Measurements from ENCODE around the gene CEL. TPM values are rescaled to one million over a fixed set of nuclear protein-coding genes. Genes with fewer than 3 reads are reported as not detected.
"Not testable (repeated sequence)": the region's sequence is repeated elsewhere in the genome, so short reads cannot be mapped to it uniquely, and the experiment has no call there.

The CEL gene
- total RNA-seq, 1 experiment from 2014 or later, result 1.0 TPM

GRCh38 chr9:133070500-133070961 is 8.8 kb downstream of the CEL start:
- H3K9me3 ChIP-seq, H3K4me3 ChIP-seq, DNase-seq, H3K36me3 ChIP-seq, H3K27me3 ChIP-seq: not testable (repeated sequence)

GRCh38 chr9:133070985-133071384 is 9.2 kb downstream of the CEL start:
- not testable (repeated sequence) for DNase-seq, H3K27me3 ChIP-seq, H3K4me3 ChIP-seq, H3K9me3 ChIP-seq, H3K36me3 ChIP-seq

DNA sequence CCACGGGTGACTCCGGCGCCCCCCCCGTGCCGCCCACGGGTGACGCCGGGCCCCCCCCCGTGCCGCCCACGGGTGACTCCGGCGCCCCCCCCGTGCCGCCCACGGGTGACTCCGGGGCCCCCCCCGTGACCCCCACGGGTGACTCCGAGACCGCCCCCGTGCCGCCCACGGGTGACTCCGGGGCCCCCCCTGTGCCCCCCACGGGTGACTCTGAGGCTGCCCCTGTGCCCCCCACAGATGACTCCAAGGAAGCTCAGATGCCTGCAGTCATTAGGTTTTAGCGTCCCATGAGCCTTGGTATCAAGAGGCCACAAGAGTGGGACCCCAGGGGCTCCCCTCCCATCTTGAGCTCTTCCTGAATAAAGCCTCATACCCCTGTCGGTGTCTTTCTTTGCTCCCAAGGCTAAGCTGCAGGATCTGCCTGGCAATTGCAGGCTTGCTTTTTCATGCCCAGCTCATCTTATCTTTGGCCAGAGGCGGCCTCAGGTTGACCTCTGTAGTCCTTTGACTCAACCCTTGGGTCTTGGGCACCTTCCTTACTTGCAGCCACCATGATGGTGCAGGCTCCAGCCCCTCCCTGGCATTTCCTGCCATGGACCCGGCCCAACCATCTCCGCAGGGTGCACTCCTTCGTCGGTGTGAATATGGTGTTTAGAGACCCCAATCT is 9.8 kb downstream of the CEL start:
- Histone ChIP-seq H3K4me3 (no peak overlapping the region), H3K36me3 (no peaks in the 10 kb centered on the region), H3K9me3 (no peaks in the 10 kb centered on the region), H3K27me3 (no peaks in the 10 kb centered on the region)
- DNase-seq, result no peak

DNA sequence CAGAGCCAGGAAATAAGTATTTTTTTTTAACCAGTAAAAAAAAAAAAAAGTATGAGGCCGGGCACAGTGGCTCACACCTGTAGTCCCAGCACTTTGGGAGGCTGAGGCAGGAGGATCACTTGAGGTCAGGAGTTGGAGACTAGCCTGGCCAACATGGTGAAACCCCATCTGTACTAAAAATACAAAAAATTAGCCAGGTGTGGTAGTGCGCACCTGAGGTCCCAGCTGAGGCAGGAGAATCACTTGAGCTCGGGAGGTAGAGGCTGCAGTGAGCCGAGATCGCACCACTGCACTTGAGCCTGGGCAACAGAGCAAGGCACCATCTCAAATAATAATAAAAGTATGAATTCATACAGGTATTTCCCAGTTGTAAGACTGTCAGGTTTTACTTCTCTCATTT is 10.4 kb downstream of the CEL start:
- H3K27me3 ChIP-seq, H3K9me3 ChIP-seq: not testable (repeated sequence)

DNA sequence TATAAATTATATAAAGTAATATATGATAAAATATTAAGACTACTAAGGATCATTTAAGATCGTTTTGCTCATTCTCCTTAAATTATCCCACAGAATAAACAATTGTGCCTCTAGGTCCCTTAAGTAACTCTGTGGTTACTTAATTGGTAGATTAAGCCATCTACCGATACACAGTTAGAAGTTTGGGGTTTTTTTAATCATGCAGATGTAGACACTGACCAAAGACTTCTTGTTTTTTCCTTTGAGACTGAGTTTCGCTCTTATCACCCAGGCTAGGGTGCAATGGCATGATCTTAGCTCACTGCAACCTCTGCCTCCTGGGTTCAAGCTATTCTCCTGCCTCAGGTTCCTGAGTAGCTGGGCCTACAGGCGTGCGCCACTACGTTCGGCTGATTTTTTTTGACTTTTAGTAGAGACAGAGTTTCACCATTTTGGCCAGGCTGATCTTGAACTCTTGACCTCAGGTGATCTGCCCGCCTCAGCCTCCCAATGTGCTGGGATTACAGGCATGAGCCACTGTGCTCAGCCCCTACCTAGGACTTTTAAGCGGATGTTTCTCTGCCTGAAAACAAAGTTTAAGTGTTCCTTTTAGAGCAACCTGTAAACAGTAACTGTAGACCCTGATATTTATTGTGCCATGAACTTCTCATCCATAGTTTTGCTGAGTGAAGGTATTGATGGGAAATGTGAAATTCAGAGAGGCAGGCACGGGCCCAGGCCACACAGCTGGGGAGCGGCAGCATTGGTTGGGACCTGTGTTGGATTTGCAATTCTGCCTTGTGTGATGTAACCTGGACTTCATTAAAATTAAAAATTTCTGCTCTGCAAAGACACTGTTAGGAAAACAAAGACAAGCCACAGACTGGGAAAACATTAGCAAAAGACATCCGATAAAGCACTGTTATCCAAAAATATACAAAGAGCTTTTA is 11.6 kb downstream of the CEL start:
- Histone ChIP-seq H3K4me3 (no peak overlapping the region), H3K9me3 (no peaks in the 10 kb centered on the region), H3K27me3 (no peaks in the 10 kb centered on the region), H3K36me3 (no peaks in the 10 kb centered on the region)
- no peak for DNase-seq

More for the DNA sequence above, 10.4 kb downstream of the CEL start:
- not testable (repeated sequence) for DNase-seq, H3K36me3 ChIP-seq, H3K4me3 ChIP-seq

DNA sequence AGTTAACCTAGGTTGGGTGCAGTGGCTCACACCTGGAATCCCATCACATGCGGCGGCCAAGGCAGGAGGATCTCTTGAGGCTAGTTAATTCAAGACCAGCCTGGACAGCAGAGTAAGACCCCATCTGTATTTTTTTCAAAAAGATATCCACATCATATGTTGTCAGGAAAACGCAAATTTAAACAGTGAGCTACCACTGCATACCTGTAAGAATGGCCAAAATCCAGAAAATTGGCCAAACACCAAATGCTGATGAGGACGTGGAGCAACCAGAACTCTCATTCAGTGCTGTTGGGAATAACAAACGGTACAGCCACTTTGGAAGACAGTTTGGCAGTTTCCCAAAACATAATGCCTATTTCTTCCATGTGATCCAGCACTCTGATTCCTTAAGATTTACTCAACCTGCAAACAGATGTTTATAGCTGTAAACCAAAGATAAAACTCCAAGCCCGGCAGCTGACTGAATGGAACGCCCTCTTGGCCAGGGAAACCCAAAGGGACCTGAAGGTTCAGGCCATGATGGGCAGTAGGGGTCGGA is 12.4 kb downstream of the CEL start:
- H3K9me3 ChIP-seq, result no peaks in the 10 kb centered on the region
- no peak overlapping the region for H3K4me3 ChIP-seq
- peak; percentile 50 for DNase-seq
- no peaks in the 10 kb centered on the region for H3K27me3 ChIP-seq
- H3K36me3 ChIP-seq, result no peaks in the 10 kb centered on the region

- DNase-seq, result peak; percentile 14
- Histone ChIP-seq H3K36me3 (no peaks in the 10 kb centered on the region), H3K4me3 (no peak overlapping the region), H3K27me3 (no peaks in the 10 kb centered on the region), H3K9me3 (no peaks in the 10 kb centered on the region)
Observed at GRCh38 chr9:133075925-133076630, 14.3 kb downstream of the CEL start.

DNA sequence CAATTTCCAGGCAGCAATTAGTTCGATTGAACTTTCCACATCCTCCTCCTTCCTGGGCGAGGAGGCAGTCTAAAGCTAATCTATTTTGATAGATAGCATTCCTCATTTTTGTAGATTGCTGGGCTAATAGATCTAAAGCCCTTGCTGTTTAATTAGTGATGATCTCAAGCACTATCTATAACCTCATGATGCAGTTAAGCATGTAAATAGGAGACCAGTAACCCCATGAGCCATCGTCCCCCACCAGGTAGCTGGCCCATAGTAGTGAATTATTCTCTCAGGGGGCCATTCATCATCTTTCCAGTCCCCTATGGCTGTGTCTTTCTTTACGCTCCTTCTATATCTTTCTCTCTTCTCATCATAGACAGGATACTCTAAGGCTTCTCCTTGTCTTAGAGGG is 14.9 kb downstream of the CEL start:
- H3K9me3 ChIP-seq, result no peaks in the 10 kb centered on the region
- no peak for DNase-seq
- no peaks in the 10 kb centered on the region for H3K27me3 ChIP-seq
- H3K4me3 ChIP-seq, result no peak overlapping the region
- no peaks in the 10 kb centered on the region for H3K36me3 ChIP-seq

- no peak overlapping the region for H3K4me3 ChIP-seq
- no peaks in the 10 kb centered on the region for H3K9me3 ChIP-seq
- no peaks in the 10 kb centered on the region for H3K36me3 ChIP-seq
- H3K27me3 ChIP-seq, result no peaks in the 10 kb centered on the region
- DNase-seq, result no peak
Observed at GRCh38 chr9:133078486-133078885, 16.7 kb downstream of the CEL start.

DNA sequence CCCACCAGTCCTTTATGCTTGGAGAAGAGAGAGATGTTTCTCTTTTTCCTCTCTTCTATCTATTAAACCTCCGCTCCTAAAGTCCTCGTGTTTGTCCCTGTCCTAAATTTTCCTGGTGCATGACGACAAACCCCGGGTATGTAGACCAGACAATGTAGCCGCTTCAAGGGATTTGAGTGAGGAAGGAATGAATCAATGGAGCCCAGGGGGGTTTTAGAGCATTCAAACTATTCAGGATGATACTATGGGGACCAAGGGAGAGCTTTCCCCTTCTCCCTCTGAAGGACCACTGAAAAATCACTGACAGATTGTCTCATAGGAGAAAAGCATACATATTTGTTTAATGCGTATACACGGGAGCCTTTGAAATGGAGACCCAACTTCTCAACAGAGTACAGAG is 18.4 kb downstream of the CEL start:
- Histone ChIP-seq H3K4me3 (no peak overlapping the region), H3K9me3 (no peaks in the 10 kb centered on the region), H3K27me3 (no peaks in the 10 kb centered on the region), H3K36me3 (no peaks in the 10 kb centered on the region)
- no peak for DNase-seq

GRCh38 chr9:133080786-133081779 is 19.3 kb downstream of the CEL start:
- not testable (repeated sequence) for H3K4me3 ChIP-seq, H3K27me3 ChIP-seq, DNase-seq, H3K36me3 ChIP-seq, H3K9me3 ChIP-seq

- not testable (repeated sequence) for H3K27me3 ChIP-seq, H3K36me3 ChIP-seq, DNase-seq, H3K4me3 ChIP-seq, H3K9me3 ChIP-seq
Observed at GRCh38 chr9:133081957-133082644, 20.3 kb downstream of the CEL start.

DNA sequence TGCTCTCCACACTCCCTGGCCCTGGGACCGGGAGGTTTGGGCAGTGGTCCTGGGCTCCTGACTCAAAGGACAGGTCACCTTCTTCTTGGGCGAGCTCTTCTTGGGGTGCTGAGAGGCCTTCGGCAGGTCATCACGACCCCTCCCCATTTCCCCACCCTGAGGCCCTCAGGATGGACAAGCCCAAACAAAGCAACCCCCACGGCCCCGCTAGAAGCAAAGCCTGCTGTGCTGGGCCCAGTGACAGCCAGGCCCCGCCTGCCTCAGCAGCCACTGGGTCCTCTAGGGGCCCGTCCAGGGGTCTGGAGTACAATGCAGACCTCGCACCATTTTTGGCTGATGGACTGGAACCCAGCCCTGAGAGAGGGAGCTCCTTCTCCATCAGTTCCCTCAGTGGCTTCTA is 21.9 kb downstream of the CEL start:
- not testable (repeated sequence) for DNase-seq, H3K9me3 ChIP-seq, H3K36me3 ChIP-seq, H3K4me3 ChIP-seq, H3K27me3 ChIP-seq

DNA sequence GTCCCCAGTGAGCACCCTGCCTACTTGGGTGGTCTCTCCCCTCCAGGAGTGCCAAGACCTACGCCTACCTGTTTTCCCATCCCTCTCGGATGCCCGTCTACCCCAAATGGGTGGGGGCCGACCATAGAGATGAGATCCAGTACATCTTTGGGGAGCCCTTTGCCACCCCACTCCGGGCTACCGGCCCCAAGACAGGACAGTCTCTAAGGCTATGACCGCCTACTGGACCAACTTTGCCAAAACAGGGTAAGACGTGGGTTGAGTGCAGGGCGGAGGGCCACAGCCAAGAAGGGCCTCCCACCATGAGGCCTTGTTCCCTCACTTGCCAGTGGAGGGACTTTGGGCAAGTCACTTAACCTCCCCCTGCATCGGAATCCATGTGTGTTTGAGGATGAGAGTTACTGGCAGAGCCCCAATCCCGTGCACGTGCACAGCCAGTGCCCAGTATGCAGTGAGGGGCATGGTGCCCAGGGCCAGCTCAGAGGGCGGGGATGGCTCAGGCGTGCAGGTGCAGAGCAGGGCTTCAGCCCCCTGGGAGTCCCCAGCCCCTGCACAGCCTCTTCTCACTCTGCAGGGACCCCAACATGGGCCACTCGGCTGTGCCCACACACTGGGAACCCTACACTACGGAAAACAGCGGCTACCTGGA is 24.6 kb downstream of the CEL start:
- H3K36me3 ChIP-seq, H3K9me3 ChIP-seq, H3K27me3 ChIP-seq, DNase-seq, H3K4me3 ChIP-seq: not testable (repeated sequence)

DNA sequence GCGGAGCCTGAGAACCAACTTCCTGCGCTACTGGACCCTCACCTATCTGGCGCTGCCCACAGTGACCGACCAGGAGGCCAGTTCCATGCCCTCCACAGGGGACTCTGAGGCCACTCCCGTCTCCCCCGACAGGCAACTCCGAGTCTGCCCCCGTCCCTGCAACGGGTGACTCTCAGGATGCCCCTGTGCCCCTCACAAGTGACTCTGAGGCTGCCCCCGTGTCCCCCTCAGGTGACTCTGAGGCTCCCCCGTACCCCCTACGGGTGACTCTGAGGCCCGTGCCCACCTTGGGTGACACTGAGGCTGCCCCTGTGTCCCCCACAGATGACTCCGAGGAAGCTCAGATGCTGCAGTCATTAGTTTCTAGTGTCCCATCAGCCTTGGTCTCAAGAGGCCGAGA is 25.1 kb downstream of the CEL start:
- no peaks in the 10 kb centered on the region for H3K27me3 ChIP-seq
- no peak for DNase-seq
- no peaks in the 10 kb centered on the region for H3K9me3 ChIP-seq

More for the DNA sequence above, 25.1 kb downstream of the CEL start:
- H3K4me3 ChIP-seq, result no peak overlapping the region
- no peaks in the 10 kb centered on the region for H3K36me3 ChIP-seq
